ENCODE results near the gene MYO9B.

GRCh38 chr19:17195106-17195505 lies 119.5 kb downstream of the MYO9B start:
- TF ChIP-seq EZH2 (IDR thresholded peaks at IDR 0.05; ENCODE audit: borderline replicate concordance, low read depth, low read length, severe bottlenecking) (no peak), CTCF (IDR thresholded peaks at IDR 0.05; ENCODE audit: borderline replicate concordance, extremely low read depth, low read length, poor library complexity, severe bottlenecking) (no peak)

All from DND-41 (cell line).